Stimulated activated CD8-positive, alpha-beta memory T cell treated with anti-CD3 and anti-CD28 coated beads, Interleukin-4, amount 100 ng/mL, for 24 hours (primary cell): ENCODE measurements around the gene NRP1.

ENCODE experiments used
- DNase-seq: peaks from one replicate; pipeline ENCODE4 v3.0.0-alpha.2; 2020; ENCODE audit warnings: low read depth

NRP1 gene

DNA sequence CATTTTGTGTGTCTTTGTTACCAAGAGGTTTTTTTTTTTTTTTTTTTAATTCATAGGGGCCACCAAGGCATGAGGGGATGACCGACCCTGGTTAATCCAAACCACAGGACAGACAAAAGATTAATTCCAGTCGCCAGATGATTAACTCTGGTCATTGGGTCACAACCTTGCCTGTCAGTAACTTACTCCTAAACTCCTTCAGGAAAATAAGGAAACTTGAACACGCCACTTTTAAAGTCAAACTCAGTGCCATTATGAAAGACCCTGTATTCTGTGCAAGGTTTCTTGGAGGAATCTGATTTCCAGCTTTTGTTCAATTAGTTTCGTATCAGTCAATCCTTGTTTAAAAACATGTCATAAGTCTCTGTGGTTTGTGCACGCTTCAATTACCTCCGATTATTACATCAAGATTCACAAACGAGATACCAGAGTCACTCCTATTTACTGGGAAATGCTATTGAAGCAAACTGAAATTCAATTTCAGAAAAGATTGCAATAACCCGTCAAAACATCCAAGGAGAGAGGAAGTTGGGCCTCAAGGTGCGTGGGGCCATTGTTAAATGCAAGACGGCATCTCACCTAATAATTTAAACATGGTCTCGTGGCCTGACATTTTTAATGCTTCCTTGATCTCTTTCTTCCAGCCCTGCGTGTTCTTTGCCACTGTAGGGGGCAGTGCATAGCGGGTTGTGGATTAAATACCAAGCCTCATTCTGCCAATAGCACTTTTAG, 44.0 kb downstream of the NRP1 start:
- no peak for DNase-seq

GRCh38 chr10:33289776-33290175, 44.7 kb downstream of the NRP1 start:
- DNase-seq = no peak

DNA sequence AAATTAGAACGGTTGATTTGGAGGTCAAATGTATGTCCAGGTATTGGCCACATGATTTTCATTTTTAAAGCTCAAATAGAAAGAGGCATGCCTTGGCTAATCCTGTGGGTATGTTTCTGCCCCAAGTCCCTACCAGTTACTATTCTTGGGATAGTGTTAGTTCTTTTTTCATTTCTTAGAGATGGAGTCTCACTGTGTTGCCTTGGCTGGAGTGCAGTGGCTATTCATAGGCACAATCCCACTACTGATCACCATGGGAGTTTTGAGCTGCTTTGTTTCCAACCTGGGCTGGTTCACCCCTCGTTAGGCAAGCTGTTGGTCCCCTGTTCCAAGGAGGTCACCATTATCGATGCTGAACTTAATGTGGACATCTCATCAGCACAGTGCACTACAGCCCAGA, 46.3 kb downstream of the NRP1 start:
- DNase-seq = no peak

GRCh38 chr10:33287112-33287511, 47.4 kb downstream of the NRP1 start:
- DNase-seq = no peak

DNA sequence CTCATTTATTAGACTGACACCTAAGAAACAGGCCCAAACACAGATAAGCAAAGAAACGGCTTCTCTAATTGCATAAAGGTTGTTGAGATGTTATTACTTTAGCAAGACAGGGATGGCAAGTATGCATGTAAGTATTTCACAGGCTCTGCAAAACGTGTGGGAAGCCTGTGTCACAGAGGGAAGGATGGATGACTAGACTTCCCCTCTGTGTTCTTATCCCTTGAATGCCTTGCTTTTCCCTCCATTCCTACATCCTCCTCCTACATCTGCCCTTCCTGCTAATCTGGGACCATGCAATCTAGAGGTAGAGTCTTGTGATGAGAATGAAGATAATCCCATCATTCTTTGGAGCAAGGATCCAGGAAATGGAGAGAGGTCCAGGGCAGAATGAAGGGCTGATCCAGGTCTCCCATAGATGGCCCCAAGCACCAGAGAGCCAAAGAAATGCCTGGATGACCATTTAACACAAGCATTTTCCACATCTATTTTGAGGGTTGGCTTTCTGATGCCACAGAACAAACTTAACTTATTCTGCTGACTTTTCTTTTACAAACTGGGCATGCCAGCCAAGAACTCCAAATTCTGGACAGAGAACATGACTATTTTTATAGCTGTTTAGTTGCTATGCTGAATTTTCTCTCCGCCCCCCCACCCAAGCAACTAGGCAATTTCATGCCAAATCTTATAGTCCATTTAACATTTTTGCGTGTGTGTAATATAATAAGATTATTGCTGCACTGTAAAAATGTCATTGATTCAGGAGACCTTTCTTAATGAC, 48.1 kb downstream of the NRP1 start:
- no peak for DNase-seq

- no peak for DNase-seq
Observed at GRCh38 chr10:33284945-33285344, 49.5 kb downstream of the NRP1 start.

DNA sequence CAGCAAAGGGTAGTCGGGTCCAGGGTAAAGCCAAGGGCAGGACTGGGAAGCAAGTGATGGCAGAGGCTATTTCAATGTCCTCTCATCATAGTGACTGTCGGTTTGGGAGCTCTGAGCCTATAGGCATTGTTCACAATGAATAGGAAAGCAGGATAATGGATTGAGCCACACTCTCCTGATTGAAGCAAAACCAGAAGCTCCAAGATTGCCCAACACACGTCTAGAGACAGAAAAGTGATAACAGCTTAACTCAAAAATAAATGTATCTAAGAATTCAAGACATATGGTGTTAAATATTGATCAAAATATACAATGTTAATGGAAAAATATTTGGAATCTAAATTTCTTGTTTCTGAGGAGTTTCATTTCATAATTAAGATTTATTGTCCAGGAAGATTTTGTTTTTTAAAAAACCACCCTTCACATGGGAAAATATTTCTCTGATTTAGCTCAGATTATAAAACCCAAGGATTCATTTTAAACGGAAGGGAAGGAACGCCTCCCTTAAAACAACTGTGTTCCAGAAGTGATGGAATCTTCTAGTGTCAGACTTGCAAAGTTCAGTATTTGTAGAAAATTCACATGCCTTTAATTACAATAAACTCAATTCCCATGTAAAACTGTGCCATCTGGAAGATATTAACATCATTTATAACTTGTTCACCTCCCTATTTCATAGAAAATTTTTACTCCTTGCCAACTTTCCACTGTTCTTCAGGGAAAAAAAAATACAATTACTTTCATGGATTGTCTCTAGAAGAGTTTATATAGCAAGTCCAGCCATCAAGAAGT, 54.5 kb downstream of the NRP1 start:
- DNase-seq = no peak

DNA sequence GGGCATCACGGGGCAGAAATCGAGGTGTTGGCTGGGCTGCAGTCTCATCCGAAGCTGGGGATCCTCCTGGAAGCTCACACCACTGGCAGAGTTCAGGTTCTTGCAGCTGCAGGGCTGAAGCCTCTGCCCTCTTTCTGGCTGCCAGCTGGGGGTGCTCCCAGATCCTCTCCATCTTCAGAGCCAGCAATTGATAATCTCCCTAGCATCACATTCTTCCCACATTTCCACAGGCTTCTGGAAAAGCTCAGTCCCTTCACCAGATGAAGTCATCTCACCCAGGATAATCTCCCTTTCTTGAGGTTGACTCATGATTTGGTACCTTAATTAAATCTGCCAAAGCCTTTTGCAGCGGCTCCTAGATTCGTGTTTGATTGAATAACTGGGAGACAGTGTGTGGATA, 55.2 kb downstream of the NRP1 start:
- DNase-seq = no peak

DNA sequence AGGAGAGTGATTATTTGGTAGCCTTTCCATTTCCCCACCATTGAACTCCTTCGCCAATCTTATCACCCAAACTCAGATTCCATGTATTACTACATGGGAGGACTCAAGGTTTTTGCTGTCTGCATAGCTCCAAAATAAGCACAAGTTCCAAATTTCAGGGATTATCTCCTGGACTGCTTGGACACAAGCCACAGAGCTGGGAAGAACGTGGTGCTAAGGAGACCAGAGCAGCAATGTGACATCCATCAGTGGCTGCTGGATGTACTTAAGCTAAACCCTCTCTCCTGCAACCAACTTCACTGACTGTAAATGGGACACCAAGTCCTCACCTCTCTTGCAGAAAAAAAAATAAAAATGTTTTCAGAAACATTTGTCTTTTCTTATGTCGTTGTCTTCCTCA, 56.3 kb downstream of the NRP1 start:
- no peak for DNase-seq

DNA sequence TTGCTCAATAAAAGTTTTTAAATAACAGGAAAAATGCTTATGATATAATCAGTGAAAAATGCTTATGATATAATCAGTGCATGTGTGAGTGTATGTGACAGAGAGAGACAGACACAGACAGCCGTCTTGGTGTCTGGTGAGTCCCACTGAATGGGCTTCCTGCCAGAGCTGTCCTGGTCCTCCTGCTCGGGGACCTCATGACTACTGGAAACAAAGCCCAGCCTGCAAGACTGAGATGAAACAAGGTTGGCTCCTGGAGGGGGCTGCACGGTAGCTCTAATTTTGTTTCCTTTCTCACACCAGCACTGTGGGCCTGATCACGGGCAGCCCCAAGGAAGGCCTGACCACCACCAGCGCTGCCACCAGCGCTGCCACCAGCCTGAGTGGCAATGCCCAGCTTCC, 57.3 kb downstream of the NRP1 start:
- no peak for DNase-seq

DNA sequence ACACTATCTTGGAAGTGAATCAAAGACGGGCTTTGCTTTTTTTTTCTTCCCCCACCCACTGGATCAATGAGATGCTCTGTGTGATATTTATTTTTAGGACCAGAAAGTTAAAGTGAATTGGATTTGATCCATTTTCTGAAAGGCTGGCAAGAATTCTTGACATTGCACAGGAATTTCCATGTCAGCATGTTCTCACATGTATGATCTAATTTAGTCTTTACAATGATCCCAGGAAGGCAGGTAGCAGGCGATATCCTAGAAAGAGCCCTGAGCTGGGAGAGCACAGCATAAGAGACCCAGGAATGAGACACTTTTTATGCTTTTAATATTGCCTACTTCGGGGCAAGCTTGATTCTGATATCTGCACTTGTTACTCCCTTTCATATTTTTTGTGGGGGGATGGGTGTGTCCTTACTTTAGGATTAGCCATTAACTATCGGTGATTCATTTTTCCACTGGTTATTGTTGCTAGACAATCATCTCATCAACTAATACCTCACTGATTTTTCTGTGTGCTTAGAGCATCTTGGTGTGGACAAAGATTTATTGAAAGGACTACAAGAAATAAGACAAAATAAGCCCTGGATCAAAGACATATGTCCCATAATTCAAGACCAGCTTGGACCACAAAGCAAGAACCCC, 58.1 kb downstream of the NRP1 start:
- no peak for DNase-seq

GRCh38 chr10:33274096-33274785, 60.2 kb downstream of the NRP1 start:
- DNase-seq = no peak

DNA sequence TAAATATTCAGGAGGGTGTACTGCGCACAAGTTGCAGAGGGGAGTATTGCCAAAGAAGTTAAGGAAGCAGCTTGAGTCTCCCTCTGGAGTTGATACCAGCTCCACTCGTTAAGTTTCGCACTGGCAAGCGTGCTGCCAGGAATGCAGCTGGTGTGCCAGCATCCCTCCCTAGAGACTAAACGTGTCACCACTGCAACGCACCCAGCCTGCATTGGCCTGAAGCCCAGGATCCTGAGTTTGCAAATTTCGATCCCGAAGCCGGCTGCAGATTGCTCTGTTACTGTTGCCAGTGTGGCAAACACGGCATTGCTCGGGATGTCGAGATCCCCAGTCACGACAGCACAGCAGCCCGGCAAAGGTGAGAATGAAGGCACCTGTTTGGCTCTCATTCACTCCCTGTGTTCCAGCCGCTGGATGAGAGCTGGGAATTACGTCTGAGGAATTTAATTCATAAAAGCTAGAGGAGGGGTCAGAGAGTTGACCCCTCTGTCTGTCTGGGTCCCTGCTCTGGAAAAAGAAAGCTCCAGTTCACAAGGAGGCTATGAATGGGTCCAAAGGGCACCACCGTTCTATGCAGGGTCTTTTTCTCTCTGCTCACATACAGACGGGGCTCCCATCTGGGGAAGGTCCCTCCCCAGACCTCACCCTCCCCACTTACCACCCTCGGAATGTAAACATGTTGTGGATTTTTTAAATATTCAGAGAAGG, 61.0 kb downstream of the NRP1 start:
- DNase-seq = no peak

DNA sequence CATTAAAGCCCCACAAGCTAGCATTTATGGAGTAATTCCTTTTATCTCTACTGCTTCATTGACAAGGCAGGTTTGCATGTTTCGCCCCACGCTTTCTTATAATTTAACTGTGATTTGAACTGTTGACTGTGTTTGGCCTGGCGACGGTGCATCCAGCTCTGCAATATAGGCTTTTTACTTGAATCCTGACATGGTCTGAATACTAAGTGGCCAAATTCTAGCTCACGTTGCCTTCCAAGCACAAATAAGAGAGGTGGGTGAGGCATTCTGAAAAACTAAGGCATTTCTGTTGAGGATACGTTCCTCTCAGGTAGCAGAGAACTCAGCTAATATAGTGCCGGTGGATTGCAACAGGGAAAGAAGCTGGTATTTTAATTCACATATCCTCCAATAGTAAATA, 61.8 kb downstream of the NRP1 start:
- no peak for DNase-seq

DNA sequence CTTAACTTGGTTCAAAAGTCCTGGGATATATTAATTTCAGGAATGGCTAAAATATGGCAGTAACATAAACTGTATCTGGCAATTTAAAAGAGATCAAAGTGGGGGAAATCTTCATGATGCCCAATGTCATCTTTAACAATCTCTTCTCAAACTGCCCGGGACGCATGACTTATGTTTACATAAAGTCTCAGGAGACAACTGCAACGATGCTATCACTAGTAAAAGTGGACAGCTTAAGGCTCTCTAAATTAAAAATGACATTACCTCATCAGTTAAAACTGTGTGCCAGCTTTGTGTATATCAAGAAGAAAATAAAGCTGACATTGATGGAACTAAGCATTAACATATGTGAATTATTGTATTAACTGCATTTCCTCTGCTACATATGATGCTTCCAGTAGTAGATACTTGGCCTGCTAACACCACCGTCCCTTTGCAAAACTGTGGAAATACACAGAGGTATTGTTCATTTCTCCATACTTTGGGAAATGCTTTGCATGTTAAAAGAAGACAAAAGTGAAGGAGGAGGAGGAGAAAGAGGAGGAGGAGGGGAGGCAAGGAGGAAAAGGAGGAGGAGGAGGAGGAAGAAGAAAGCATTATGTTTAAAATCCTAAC, 62.4 kb downstream of the NRP1 start:
- no peak for DNase-seq

- no peak for DNase-seq
Observed at GRCh38 chr10:33270971-33271370, 63.5 kb downstream of the NRP1 start.

GRCh38 chr10:33267708-33268107, 66.8 kb downstream of the NRP1 start:
- no peak for DNase-seq

GRCh38 chr10:33265621-33266020, 68.8 kb downstream of the NRP1 start:
- peak; percentile 26 for DNase-seq

DNA sequence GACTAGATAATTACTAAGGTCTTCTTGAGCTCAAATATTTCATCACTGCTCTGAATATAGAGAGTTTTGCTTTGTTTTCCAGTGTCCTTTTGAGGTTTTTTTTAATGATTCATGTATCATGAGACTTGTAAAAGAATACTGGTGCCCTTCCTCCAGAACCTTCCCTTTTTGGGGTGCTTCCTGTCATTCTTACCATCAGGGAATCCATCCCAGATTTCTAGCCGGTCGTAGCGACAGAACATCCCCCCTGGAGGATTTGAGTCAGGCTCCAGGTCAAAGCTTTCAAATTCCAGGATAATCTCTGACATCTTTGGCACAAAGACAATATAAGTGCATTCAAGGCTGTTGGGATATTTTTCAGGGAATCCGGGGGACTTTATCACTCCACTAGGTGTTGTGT, 71.0 kb downstream of the NRP1 start:
- DNase-seq = no peak

- DNase-seq = no peak
Observed at GRCh38 chr10:33262871-33263270, 71.6 kb downstream of the NRP1 start.
